ENCODE measurements around the gene AKAP12. TPM values are rescaled to one million over a fixed set of nuclear protein-coding genes. Genes with fewer than 3 reads are reported as not detected.
A peak's percentile ranks its signal among the peaks of the same experiment; 100 is the strongest.
"Not testable (repeated sequence)": the region's sequence is repeated elsewhere in the genome, so short reads cannot be mapped to it uniquely, and the experiment has no call there.

Gene AKAP12
- total RNA-seq, 1 donor from 2014 or later: 404 TPM

DNA sequence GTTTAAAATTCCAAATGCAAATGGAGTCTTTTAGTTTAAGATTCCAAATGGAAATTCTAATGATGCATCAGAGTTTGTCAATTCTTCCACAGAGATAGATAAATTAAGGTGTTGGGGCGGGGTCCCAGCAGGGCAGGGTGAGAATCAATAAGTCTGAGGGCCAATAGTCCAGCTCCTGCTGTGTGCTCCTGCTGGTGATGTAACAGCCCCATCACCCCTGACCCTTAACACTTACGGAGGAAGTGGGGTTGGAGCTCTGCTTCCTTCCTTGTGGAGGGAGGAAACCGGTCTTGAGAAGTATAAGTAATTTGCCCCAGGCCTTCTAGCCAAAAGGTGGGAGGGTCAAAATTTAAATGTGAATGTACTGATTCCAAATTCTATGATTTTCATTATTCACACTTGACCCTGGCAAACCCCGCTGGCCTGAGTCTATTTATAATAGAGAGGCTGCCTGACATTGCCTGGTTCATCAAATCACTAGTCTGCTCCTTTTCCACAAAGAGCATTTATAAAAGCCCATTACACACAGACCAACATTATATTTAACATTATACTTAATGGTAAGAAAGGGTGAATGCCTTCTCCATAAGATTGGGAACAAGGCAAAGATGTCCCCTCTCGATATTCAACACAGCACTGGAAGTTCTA lies 134.4 kb downstream of the AKAP12 start:
- no peak for DNase-seq (ENCODE audit: extremely low read depth, low read depth, low spot score)

- no peak for DNase-seq (ENCODE audit: extremely low read depth, low read depth, low spot score)
Observed at GRCh38 chr6:151375833-151376232, 136.1 kb downstream of the AKAP12 start.

DNA sequence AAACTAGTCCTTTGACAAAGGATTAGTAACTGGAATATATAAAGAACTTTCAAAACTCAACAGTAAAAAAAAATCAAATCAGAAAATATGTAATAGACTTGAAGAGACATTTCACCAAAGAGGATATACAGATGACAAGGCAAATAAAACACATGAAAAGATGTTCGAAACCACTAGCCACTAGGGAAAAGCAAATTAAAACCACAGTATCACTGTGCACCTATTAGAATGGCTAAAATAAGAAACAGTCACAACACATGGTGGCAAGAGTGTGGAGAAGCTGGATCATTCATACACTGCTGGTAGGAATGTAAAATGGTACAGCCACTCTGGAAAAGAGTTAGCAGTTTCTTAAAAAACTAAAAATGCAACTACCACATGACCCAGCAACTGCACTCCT lies 136.7 kb downstream of the AKAP12 start:
- DNase-seq (ENCODE audit: extremely low read depth, low read depth, low spot score): no peak

DNA sequence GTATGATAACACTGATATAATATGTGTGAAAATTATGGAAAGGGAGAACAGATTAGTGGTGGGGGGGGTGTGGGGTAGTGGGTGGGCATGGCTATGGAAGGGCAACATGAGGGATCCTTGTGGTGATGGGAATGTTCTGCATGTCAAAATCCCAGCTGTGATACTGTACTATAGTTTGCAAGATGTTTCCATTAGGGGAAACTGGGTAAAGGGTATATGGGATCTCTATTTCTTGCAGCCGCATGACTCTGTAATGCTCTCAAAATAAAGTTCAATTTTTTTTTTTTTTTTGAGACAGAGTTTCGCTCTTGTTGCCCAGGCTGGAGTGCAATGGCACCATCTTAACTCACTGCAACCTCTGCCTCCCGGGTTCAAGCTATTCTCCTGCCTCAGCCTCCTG lies 137.3 kb downstream of the AKAP12 start:
- DNase-seq (ENCODE audit: extremely low read depth, low read depth, low spot score): no peak

- DNase-seq (ENCODE audit: extremely low read depth, low read depth, low spot score): no peak
Observed at GRCh38 chr6:151379933-151380847, 140.4 kb downstream of the AKAP12 start.

DNA sequence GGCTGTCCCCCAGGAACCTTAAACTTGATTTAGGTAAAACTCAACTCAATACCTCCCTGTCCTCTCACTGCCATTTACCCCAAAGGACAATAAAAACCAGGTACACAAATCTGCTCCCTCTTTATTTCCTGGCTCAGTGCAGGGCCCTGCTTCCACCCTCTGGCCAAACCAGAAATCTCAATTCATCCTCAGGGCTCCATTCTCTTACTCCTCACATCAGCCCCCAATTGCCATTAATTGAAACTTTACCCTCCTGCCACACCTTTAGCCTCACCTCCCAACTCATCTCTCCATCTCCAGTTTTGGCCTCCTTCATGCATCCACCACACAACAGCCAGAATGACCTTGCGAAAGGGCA lies 141.1 kb downstream of the AKAP12 start:
- DNase-seq (ENCODE audit: extremely low read depth, low read depth, low spot score): no peak

GRCh38 chr6:151381722-151382121 lies 142.0 kb downstream of the AKAP12 start:
- DNase-seq (ENCODE audit: extremely low read depth, low read depth, low spot score): no peak

DNA sequence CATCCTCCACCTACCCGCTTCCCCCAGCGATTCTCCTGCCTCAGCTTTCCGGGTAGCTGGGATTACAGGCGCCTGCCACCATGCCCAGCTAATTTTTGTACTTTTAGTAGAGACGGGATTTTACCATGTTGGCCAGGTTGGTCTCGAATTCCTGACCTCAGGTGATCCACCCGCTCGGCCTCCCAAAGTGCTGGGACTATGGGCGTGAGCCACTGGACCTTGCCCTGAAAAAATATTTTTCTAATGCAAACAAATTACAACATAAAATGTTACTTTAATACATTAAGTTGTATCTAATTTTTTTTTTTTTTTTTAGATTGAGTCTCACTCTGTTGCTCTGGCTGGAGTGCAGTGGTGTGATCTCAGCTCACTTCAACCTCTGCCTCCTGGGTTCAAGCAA lies 142.9 kb downstream of the AKAP12 start:
- not testable (repeated sequence) for DNase-seq (ENCODE audit: extremely low read depth, low read depth, low spot score)

DNA sequence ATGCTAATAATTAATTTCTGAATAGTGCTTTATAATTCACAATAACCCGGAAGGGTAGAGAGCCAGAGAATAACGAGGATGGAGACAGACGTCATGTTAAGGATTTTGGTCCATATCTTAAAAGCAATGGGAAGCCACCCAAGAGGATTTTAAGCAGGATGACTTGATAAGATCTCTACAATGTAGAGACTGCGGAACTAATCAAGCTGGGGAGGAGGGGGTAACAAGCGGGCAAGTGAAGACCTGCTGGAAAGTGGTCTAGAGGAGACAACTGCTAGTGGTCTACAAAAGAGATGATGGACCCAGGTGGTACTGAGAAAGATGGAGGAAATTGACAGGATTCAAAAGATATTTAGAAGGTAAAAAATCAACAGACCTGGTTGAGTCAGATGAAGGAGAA lies 144.4 kb downstream of the AKAP12 start:
- no peak for DNase-seq (ENCODE audit: extremely low read depth, low read depth, low spot score)

DNA sequence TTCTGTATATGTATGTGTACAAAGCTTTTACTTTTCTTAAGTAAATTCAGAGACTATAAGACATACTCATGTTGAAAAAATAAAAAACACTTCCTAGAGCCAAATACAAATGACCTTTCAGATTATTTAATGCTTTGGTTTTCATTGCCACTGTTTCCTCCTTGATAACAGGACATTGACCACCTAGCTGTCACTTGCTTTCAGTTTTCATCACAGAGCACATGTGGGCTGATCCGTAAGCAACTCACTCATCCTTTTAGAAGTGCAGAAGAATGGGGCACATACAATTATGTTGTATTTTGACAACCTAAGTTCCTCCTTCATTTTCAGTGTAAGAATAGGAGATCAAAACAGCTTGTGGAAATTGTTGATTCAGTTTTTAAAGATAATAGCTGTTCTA lies 145.4 kb downstream of the AKAP12 start:
- DNase-seq (ENCODE audit: extremely low read depth, low read depth, low spot score): no peak

GRCh38 chr6:151387175-151387970 lies 147.6 kb downstream of the AKAP12 start:
- no peak for DNase-seq (ENCODE audit: extremely low read depth, low read depth, low spot score)

GRCh38 chr6:151388236-151388635 lies 148.5 kb downstream of the AKAP12 start:
- no peak for DNase-seq (ENCODE audit: extremely low read depth, low read depth, low spot score)

DNA sequence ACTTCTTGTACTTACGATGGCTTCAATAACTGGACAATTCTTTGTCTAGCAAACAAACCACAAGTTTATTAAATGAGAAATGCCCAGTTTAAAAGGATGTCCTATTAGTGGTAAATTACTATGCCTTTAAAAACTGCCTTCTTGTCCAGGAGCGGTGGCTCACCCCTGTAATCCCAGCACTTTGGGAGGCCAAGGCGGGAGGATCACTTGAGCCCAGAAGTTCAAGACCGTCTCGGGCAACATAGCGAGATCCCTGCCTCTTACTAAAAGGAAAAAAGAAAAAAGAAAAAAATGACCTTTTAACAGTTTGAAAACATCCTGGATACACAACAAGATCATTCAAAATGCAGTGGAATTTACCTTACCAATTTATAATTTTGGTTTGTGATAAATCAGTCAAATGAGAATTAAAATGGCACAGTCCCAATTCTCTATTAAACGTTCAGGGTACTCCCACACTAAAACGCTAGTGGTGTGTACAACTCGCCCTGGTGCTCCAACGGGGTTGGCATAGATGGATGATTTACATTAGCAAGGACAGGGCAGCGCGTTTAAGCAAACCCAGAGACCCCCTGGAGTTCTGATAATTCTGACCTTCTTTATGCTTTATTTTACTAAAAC lies 149.3 kb downstream of the AKAP12 start:
- DNase-seq (ENCODE audit: extremely low read depth, low read depth, low spot score): no peak

- DNase-seq (ENCODE audit: extremely low read depth, low read depth, low spot score): no peak
Observed at GRCh38 chr6:151389618-151390275, 150.0 kb downstream of the AKAP12 start.

DNA sequence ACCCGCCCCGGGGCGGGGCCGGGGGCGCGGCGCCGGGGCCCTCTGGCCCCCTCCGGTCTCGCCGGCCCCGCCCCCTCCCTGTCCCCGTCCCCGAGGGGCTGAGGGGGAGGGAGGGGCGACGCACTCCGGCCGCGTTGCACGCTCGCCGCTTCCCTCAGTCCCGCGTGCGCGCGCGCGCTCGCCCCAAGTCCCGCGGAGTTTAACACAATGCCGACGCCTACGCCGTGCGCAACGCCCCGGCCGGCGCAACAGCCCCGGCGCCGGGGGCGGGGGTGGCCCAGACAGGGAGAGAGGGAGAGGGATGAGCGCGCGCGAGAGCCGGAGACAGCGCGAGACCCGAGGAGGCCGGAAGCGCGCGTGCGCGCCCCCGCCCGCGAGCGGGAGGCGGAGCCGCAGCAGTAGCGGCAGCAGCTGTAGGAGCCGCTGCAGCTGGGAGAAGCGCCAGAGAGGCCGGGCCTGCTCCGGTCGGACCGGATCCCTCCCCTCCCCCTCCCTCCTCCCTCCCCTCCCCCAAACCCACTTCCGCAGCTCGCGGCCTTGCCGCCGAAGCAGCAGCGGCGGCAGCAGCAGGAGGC lies 150.6 kb downstream of the AKAP12 start:
- DNase-seq (ENCODE audit: extremely low read depth, low read depth, low spot score): peak; percentile 60

GRCh38 chr6:151390851-151391470 lies 151.2 kb downstream of the AKAP12 start:
- no peak for DNase-seq (ENCODE audit: extremely low read depth, low read depth, low spot score)

DNA sequence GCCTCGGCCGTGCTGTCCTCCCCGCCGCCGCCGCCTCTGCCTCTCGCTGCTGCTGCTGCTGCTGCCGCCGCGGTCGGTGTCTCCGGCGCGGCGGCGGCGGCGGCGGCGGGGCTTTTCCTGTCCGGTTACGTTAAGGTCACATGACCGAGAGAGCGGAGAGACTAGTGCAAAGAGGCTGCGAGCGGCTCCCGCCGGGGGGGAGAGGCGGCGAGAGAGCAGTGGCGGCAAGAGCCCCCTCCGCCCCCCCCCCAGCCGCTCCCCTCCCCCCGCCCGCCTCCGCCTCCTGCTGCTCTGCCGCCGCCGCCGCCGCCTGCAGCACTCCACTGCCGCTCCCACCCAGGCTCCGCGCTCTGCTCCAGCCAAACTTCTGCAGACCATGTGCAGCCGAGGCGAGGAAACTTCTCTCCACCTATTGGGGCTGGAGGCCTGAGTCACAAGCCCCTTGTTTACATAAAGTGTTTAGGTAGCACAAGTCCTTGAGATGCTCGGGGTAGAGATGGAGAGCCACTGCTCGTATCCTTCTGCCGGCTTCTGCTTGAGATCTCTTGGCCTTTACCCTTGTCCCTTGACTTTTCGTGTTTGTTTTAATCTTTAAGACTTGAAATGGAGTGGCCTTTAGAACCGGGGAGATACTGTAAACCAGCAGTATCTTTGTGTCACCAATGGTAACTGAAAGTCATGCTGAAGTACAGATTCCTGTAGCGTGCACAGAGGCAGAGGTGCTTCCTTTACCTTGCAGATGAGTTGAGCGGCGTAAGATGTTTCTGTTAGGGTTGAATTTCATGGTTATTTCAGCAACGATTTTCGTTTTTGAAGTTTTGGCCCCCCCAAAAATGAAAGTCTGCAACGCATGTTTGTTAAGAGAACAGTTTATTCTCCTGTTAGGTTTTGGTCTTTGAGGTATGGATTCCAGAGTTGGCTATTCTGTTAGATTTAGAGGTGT lies 152.0 kb downstream of the AKAP12 start, which contains the start of gene ZBTB2:
Gene ZBTB2 (minus strand): TSS at position 89 of the 943 bp plus-strand sequence. CDS start 17,922 bp downstream, outside the sequence.
- DNase-seq (ENCODE audit: extremely low read depth, low read depth, low spot score): no peak

- DNase-seq (ENCODE audit: extremely low read depth, low read depth, low spot score): no peak
Observed at GRCh38 chr6:151392427-151392826, 152.7 kb downstream of the AKAP12 start.
